ENCODE results near the gene MBIP.

MBIP gene

DNA sequence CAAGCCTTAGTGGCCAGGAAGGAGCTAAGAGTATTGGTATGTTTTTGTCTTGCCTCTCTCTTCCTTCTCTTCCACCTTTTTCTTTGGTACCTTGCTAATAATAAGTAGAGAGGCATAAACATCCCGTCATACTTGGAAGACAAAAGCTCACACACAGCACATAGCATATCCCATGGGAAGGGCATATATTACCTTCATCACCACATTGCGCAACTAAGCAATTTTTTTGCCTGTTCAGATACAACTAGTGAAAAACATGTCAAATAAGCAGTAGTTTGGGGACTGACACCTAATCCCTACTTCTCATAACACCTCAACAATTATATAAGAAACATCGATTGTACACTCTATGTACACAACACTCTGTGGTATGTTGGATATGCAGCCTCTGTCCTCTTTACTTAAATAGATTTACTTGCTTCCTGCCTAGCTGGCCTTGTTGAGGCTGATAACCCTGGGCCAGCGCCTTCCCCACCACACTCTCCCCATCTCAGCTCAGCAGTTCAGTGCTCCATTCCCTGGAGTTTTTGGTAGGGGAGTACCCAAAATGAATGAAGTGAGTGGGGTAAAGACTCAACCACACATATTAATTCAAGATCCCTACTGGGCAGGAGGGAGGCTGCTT lies 35.4 kb downstream of the MBIP start:
- DNase-seq (ENCODE audit: low read depth), result no peak
- no peak overlapping the region for H3K4me3 ChIP-seq (ENCODE audit: low read depth, low read length)
- TF ChIP-seq, protein P1, sequence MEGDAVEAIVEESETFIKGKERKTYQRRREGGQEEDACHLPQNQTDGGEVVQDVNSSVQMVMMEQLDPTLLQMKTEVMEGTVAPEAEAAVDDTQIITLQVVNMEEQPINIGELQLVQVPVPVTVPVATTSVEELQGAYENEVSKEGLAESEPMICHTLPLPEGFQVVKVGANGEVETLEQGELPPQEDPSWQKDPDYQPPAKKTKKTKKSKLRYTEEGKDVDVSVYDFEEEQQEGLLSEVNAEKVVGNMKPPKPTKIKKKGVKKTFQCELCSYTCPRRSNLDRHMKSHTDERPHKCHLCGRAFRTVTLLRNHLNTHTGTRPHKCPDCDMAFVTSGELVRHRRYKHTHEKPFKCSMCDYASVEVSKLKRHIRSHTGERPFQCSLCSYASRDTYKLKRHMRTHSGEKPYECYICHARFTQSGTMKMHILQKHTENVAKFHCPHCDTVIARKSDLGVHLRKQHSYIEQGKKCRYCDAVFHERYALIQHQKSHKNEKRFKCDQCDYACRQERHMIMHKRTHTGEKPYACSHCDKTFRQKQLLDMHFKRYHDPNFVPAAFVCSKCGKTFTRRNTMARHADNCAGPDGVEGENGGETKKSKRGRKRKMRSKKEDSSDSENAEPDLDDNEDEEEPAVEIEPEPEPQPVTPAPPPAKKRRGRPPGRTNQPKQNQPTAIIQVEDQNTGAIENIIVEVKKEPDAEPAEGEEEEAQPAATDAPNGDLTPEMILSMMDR (conservative IDR thresholded peaks at IDR 0.05; ENCODE audit: low read depth, low read length), result no peak

DNA sequence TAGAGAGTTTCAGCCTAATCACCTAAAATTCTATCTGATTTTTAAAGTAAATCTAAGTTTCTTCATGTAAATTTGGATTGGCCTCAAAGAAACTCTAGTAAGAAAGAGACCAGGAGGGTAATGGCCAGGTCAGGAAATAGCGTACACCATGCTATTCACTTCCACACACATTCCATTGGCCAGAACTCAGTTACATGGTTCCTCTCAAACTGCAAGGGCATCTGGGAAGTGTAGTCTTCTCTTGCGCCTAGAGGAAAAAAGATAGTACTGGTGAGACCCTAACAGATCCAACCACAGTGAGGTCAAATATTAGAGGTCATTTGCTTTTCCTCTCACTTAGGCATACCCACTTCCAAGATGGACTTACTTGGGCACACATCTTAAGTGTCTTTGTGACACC lies 39.1 kb downstream of the MBIP start:
- TF ChIP-seq, protein P1 (conservative IDR thresholded peaks at IDR 0.05; ENCODE audit: low read depth, low read length), result no peak
- no peak overlapping the region for H3K4me3 ChIP-seq (ENCODE audit: low read depth, low read length)
- peak; percentile 22 for DNase-seq (ENCODE audit: low read depth)

DNA sequence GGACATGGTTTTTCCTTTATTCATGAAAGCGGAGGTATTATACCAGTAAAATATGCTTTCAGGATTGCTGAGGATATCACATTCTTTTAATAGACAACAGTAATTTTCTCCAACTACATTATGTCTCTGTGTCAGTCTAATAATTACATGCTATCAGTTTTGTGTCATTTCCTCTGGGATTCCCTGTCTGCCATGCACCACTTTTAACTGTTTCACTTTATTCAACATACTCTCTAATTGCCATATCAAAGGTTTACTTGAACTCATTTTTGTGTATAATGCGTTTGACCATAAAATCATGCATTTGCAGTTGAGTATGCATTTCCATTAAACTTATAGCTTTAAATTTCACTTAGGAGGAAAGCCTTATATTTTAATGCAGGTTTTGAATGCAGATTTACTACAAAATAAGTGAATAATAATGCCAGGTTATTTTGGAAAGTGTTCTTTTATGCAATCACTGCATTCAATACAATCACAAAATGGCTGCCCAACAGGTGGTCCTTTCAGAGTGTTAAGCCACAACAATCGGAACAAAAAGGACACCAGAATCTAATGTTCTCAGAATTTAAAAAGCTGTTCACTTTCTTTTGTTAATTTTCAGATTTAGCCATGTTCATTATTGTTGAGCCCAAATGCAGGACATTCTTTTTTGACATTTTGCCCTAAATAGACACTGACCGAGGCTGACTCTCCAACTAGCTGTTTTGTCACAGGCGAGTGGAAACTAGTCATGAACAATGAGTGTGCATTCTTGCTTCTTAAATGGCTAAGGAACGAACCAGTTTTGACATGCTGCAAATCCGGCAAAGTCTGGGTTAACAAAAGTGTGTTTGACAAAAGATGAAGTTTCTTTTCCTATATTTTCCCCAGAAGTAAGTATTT lies 40.9 kb downstream of the MBIP start:
- TF ChIP-seq, protein P1 (conservative IDR thresholded peaks at IDR 0.05; ENCODE audit: low read depth, low read length), result no peak

DNA sequence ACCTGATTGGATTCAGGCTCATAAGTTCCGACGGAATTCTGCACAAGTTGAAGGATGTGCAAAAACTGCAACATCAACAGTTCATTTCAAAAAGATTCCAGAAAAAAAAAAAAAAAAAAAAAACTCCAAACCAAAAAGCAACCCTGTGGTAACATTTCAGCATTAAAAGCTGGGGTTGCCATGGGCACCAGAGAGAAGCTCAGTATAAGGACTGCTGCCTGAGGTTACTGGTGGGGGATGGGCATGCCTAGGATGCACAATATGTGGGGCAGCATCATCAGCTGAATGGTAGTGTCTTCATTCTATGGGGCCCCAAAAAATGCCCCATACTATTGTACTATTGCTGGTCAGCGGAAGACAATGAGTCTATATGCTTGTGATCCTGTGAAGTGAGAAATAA lies 44.7 kb downstream of the MBIP start:
- DNase-seq (ENCODE audit: low read depth), result no peak
- H3K4me3 ChIP-seq (ENCODE audit: low read depth, low read length), result no peak overlapping the region
- TF ChIP-seq, protein P1 (conservative IDR thresholded peaks at IDR 0.05; ENCODE audit: low read depth, low read length), result no peak

More for the DNA sequence above, 40.9 kb downstream of the MBIP start:
- H3K4me3 ChIP-seq (ENCODE audit: low read depth, low read length), result no peak overlapping the region
- no peak for DNase-seq (ENCODE audit: low read depth)

DNA sequence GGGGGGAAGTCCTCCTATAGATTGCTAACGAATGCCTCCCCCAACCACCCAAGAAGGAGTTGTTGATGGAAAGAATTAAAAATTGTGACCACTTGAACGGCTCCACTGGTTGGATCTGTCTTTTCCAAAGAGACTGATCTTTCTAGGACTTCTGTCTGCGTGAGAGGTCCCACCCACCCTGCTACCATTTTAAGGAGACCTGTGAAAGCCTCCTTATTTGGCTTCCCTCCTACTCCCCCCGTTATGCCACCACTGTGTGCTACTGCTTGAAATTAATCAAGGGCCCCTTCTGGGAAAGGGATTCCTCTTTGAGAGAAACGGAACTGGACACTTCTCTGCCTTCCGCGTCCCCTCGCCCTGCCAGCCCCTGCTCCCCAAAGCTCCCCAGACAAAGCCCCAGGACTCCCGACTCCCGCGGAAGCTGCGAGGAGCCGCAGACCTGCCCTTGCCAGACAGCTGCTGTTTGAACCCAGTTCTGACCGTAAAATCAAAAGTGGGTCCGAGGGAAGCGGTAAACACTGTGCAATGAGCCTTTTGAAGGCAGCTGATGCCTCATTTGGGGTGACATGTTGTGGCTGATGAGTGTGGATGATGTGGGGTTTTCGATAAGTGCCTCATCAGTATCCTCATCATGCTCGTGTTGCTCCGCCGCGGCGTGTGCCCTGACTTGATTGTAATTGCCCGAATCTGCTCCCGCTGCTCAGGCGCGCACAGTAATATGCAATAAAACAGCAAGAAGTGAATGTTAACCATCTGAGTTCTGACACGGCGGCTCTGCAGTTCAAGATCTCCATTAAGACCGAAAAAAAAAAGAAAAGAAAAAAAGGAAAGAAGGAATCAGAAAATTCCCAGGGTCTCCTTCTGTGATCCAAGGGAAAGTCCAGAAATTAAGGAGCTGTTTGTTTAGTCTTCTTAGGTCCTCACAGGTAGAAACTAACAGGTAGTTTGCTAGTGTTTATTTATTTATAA lies 48.2 kb downstream of the MBIP start:
- H3K4me3 ChIP-seq (ENCODE audit: low read depth, low read length), result peak overlapping the region; percentile 43
- DNase-seq (ENCODE audit: low read depth), result peak; percentile 16
- TF ChIP-seq, protein P1 (conservative IDR thresholded peaks at IDR 0.05; ENCODE audit: low read depth, low read length), result no peak

DNA sequence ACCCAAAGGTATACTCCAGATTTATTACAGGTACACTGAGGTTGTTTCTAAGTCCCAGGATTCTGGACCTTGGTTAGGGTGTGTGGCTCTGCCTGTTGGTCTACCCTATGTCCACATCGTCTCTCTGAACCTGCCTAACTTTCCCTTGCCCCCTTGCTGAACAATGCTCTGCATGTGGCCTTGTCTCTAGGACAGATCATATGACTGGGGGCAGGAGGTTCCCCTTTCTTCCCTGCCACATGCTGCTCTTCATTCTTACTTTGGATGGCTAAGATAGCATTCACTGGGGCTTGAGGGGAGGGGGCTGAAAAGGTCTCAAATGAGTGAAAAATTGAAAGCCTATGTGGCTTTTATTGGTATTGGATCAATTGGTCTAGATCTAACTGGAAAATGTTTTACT lies 49.2 kb downstream of the MBIP start:
- no peak for DNase-seq (ENCODE audit: low read depth)
- TF ChIP-seq, protein P1 (conservative IDR thresholded peaks at IDR 0.05; ENCODE audit: low read depth, low read length), result no peak
- H3K4me3 ChIP-seq (ENCODE audit: low read depth, low read length), result no peak overlapping the region

All from choroid plexus epithelial cell (primary cell).